Epithelial cell of esophagus (primary cell): ENCODE measurements around the gene SAMD9L.
"Not testable (repeated sequence)": the region's sequence is repeated elsewhere in the genome, so short reads cannot be mapped to it uniquely, and the experiment has no call there.

Experiments
- DNase-seq: peaks from one replicate; pipeline ENCODE4 v3.0.0; 2010; ENCODE audit warnings: low read depth
- H3K4me3 ChIP-seq: 2 replicates; pipeline ENCODE4 v1.5.1; 2011; ENCODE audit warnings: mild to moderate bottlenecking, low read length, control low read depth
- CTCF ChIP-seq: IDR thresholded peaks from 2 replicates; pipeline ENCODE4 v1.5.1; 2011; ENCODE audit warnings: low read depth, mild to moderate bottlenecking, low read length, control low read depth, inconsistent platforms; ENCODE audit not compliant: insufficient read depth; ENCODE audit errors: missing control alignments

SAMD9L gene

DNA sequence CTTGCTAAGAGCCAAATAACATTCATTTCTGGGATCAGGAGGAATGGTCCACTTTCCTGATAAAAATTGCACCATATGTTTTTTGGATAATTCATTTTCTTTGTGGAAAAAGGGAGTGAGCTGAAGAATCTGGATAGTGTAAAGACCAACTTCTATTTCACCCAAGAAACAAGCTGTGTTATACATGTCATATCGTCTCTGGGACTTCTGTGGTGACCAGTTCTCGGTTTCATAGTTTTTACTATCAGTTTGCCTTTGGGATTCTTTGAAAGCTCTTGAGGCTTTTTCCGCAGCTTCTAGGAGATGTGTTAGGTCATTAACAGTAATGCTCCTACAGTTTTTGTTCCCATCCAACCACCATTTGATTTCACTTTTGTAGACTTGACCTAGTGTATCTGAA, 16.0 kb downstream of the SAMD9L start:
- DNase-seq = no peak
- no peak overlapping the region for H3K4me3 ChIP-seq
- TF ChIP-seq CTCF = no peak

- not testable (repeated sequence) for H3K4me3 ChIP-seq, DNase-seq
These were observed 21.2 kb downstream of the SAMD9L start for GRCh38 chr7:93126954-93127353.

DNA sequence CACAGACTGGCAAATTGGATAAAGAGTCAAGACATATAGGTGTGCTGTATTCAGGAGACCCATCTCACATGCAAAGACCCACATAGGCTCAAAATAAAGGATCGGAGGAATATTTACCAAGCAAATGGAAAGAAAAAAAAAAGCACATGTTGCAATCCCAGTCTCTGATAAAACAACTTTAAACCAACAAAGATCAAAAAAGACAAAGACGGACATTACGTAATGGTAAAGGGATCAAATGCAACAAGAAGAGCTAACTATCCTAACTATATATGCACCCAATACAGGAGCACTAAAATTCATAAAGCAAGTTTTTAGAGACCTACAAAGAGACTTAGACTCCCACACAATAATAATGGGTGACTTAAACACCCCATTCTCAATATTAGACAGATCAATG, 24.7 kb downstream of the SAMD9L start:
- DNase-seq, H3K4me3 ChIP-seq: not testable (repeated sequence)

GRCh38 chr7:93120592-93121549, 27.3 kb downstream of the SAMD9L start:
- H3K4me3 ChIP-seq = no peak overlapping the region
- TF ChIP-seq CTCF = no peak
- DNase-seq = no peak

DNA sequence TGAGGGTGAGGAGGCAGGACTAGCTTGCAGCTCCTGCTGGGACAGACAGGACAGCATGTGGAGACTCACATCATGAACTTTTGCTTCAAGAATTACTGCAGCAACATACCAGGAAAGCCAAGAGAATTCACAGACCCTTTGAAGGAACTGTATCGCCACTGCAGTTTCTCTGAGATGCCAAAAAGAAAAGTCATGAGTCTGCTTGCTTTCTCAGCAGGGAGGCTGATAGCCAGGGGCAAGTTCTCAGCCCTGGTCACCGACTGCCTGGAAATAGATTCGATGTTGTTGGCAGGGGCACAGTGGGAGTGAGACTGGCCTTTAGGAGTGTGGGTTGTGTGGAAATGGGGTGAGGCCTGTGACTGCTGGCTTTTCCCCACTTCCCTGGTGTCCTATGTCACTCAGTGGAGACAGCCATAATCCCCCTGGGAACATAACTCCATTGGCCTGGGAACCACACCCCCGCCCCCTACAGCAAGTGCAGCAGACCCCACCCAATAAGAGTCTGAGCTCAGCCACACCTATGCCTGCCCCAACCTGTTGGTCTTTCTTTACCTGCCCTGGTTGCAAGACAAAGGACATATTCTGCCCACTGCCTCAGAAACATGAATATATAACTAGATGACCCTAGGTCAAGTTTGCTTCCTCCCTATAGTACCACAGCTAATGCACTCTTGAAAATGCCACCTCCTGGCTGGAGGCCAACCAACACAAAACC, 28.8 kb downstream of the SAMD9L start:
- no peak for TF ChIP-seq CTCF
- no peak overlapping the region for H3K4me3 ChIP-seq
- DNase-seq = peak; percentile 59

DNA sequence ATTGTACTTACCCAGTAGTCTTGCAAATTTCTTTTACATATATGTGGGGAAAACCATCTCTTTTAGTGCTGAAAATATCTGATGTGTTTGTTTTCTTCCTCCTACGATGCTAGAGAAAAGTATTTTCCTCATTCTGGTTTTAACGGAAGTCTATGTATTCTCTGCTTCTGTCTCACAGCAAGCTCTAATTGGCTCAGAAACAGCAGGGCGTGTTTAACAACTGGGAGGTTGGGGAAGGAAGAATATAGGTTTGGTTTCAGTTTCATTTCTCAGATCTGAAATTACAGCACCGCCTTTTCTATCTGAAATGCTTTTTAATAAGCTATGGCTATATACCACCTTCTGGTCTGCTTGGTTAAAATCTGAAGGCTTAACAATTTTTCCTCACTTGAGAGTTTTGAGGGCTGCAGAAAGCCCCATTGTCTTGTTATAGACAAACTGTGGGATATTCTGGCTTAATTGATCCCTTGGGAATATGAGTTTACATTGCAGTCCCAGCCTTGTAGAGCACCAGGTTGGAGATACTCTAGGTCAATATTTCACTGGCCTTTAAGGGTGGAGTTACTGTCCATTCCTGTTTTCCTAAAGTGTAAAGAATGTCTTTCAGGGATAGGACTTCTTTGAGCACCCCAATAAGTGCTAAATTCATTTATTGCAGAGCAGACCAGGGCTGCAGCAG, 30.2 kb downstream of the SAMD9L start, which contains the start of gene SAMD9:
SAMD9 (minus strand) TSS at position 128 of the 679 bp plus-strand sequence. CDS start 11,882 bp downstream, outside the sequence.
- TF ChIP-seq CTCF = no peak
- peak; percentile 85 for DNase-seq
- H3K4me3 ChIP-seq = peak within 1 kb of the TSS; percentile 52

- TF ChIP-seq CTCF = no peak
- H3K4me3 ChIP-seq = peak overlapping the region; percentile 52
- no peak for DNase-seq
These were observed 30.9 kb downstream of the SAMD9L start for GRCh38 chr7:93117327-93117726.
